ENCODE data around the gene ZNF260. TPM values are rescaled to one million over a fixed set of nuclear protein-coding genes. Genes with fewer than 3 reads are reported as not detected.

ZNF260 gene
- polyA plus RNA-seq, 6 donors from 2014 or later: 2.2 to 16.2 (median 10.1) TPM

- DNase-seq: no peak
- peak in 1 of 2 donors; percentile 21 for ATAC-seq (ENCODE audit: low read depth in 2 of 2)
- Mint-ChIP-seq H3K4me1 (peaks cover 12 to 39% (median 13%) of the 10 kb centered on the region in 3 donors), H3K36me3 (peaks cover 0 to 3% of the 10 kb centered on the region in 2 donors), H3K27ac (peak overlapping the region in 2 of 6 donors; percentile 69 to 84), H3K27me3 (no peaks in the 10 kb centered on the region), H3K4me3 (peak overlapping the region in 1 of 8 donors; percentile 25), H3K9me3 (peaks cover 0 to 7% (median 0%) of the 10 kb centered on the region in 7 donors)
Observed at GRCh38 chr19:36483653-36484052, 44.4 kb downstream of the ZNF260 start.

- H3K4me1 Mint-ChIP-seq: peaks cover 6 to 31% (median 10%) of the 10 kb centered on the region in 3 donors
- no peak overlapping the region for H3K27ac Mint-ChIP-seq
- H3K9me3 Mint-ChIP-seq: peaks cover 0 to 11% (median 0%) of the 10 kb centered on the region in 7 donors
- no peaks in the 10 kb centered on the region for H3K27me3 Mint-ChIP-seq
- H3K36me3 Mint-ChIP-seq: peaks cover 3 to 7% of the 10 kb centered on the region in 2 donors
- H3K4me3 Mint-ChIP-seq: peak overlapping the region in 2 of 8 donors; percentile 25 to 40
- ATAC-seq (ENCODE audit: low read depth in 2 of 2): no peak
- DNase-seq: no peak
Observed at GRCh38 chr19:36482876-36483275, 45.2 kb downstream of the ZNF260 start.

Other genes starting within 250 kb of the ZNF260 start
- gene ZFP14, start 149.1 kb downstream of the ZNF260 start, polyA plus RNA-seq (ENCODE audit: low read depth in 6 of 6): 10 to 100 TPM in 1 of 6 donors, 1 to 10 TPM in 5; 2.9 to 11.6 (median 5.2) TPM
- gene ZFP82, start 109.6 kb downstream of the ZNF260 start, polyA plus RNA-seq (ENCODE audit: low read depth in 6 of 6): 10 to 100 TPM; 15.8 to 23.7 (median 17.5) TPM
- 10 to 100 TPM; 11.4 to 27.9 (median 17.6) TPM for gene ZNF566, start 38.7 kb downstream of the ZNF260 start, polyA plus RNA-seq (ENCODE audit: low read depth in 6 of 6)
- gene ZNF529, start 45.0 kb upstream of the ZNF260 start, polyA plus RNA-seq (ENCODE audit: low read depth in 6 of 6): 10 to 100 TPM in 3 of 6 donors, 1 to 10 TPM in 3; 5.9 to 10.8 (median 9.5) TPM
- gene ZNF382, start 77.0 kb upstream of the ZNF260 start, polyA plus RNA-seq (ENCODE audit: low read depth in 6 of 6): 10 to 100 TPM in 3 of 6 donors, 1 to 10 TPM in 2, under 1 TPM in 1; 0.28 to 15.5 (median 8.0) TPM
- gene ZNF461, start 138.6 kb upstream of the ZNF260 start, polyA plus RNA-seq (ENCODE audit: low read depth in 6 of 6): 10 to 100 TPM in 2 of 6 donors, 1 to 10 TPM in 4; 2.5 to 13.0 (median 8.6) TPM
- gene ZNF567, start 159.3 kb upstream of the ZNF260 start, polyA plus RNA-seq (ENCODE audit: low read depth in 6 of 6): 10 to 100 TPM in 5 of 6 donors, 1 to 10 TPM in 1; 3.3 to 20.0 (median 12.9) TPM
- gene ZNF850, start 244.5 kb upstream of the ZNF260 start, polyA plus RNA-seq (ENCODE audit: low read depth in 6 of 6): 1 to 10 TPM in 2 of 6 donors, under 1 TPM in 3, not detected in 1; 0.29 to 1.8 (median 0.63) TPM

All from naive B cell (primary cell).